Activated CD8-positive, alpha-beta memory T cell treated with anti-CD3 and anti-CD28 coated beads, Interleukin-2, amount 50 U/mL, for 24 hours (primary cell): ENCODE results near the gene HMGCL.
"Not testable (repeated sequence)": the region's sequence is repeated elsewhere in the genome, so short reads cannot be mapped to it uniquely, and the experiment has no call there.

Experiments
- DNase-seq: peaks from one replicate; pipeline ENCODE4 v3.0.0-alpha.2; 2020; ENCODE audit errors: extremely low read depth

HMGCL gene

DNA sequence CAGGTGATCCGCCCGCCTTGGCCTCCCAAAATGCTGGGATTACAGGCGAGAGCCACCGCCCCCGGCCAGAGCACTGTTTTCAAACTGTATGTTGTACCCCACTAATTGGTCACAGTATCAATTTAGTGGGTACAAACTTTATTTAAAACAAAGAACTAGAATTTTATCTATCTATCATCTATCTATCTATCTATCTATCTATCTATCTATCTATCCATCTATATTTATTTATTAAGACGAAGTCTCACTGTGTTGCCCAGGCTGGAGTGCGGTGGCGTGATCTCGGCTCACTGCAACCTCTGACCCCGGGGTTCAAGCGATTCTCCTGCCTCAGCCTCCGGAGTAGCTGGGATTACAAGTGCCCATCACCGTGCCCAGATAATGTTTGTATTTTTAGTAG is 1.4 kb upstream of the HMGCL start:
- not testable (repeated sequence) for DNase-seq

DNA sequence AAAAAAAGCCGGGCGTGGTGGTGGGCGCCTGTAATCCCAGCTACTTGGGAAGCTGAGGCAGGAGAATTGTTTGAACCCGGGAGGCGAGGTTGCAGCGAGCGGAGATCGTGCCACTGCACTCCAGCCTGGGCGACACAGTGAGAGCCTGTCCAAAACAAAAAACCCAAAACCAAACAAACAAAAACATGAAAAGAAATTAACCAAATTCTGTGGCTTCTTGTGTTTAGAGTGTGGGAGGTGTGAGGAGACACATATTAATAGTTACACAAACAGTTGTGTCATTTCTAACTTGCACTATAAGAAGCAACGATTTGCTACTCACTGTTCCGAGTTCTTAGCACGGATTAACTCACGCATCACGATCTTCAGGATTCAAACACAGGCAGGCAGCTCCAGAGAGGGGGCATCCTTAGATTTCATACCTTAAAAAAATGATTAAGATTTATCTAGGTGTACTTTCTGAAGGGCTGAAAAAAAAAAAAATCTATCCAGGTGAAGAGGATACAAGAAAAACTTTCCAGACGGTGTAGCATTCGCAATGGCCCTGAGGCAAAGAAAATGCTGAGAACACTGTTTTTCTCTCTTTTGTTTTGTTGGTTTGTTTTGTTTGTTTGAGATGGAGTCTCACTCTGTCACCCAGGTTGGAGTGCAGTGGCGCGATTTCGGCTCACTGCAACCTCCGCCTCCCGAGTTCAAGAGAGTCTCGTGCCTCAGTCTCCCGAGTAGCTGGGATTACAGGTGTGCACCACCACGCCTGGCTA is 713 bp upstream of the HMGCL start:
- DNase-seq = no peak

- no peak for DNase-seq
Measured at GRCh38 chr1:23824711-23825075, 536 bp downstream of the HMGCL start.

DNA sequence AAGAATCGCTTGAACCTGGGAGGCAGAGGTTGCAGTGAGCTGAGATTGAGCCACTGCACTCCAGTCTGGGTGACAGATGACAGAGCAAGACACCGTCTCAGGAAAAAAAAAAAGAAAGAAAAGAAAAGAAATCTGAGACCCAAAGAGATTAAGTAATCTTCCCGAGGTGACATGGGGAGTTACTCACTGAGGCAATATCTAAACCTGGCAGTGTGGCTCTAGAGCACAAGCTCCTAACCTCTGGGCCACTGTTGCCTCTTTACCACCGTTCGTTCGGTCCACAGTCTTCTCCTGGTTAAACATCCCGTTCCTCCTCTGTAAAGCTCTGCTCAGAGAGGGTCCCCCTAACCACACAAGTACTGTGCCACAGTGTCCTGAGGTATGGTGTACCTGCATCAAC is 1.5 kb downstream of the HMGCL start:
- DNase-seq = no peak

- no peak for DNase-seq
Measured at GRCh38 chr1:23817633-23818032, 7.6 kb downstream of the HMGCL start.

DNA sequence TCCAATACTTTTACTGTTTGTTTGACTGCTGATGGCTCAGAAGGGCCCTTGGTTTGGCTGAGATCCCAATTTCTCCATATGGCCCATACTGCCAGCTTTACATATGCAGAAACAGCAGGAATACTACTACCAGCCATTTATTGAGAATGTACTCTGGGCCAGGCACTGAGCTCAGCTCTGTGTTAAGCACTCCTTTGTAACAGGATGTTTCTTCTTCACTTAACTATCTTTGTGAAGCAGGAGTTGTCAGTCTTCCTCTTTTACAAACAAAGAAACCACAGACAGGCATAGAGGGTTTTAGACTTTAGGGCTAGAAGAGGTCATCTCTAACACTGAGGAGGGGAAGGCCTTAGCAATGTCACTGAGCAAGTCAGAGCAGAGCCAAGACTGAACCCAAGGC is 8.3 kb downstream of the HMGCL start:
- DNase-seq = no peak

GRCh38 chr1:23816361-23816760 is 8.9 kb downstream of the HMGCL start:
- DNase-seq = no peak

DNA sequence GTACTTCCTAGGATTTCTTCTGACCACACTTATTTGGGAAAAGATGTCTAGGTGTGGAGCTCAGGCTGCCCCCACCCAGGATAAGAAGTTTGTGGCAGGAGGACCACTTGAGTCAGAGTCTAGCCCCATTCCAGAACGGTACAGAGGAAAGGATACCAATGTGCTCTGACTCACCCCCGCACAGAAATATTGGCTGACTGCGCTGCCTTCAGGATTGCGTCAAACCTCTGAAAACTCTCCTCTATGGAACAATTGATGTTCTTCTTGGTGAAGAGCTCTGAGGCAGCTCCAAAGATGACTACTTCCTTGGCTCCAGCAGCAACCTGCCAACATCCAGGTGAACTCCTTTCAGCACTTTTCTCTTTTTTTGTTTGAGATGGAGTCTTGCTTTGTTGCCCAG is 11.2 kb downstream of the HMGCL start:
- no peak for DNase-seq

- no peak for DNase-seq
Measured at GRCh38 chr1:23810818-23811540, 14.2 kb downstream of the HMGCL start.

DNA sequence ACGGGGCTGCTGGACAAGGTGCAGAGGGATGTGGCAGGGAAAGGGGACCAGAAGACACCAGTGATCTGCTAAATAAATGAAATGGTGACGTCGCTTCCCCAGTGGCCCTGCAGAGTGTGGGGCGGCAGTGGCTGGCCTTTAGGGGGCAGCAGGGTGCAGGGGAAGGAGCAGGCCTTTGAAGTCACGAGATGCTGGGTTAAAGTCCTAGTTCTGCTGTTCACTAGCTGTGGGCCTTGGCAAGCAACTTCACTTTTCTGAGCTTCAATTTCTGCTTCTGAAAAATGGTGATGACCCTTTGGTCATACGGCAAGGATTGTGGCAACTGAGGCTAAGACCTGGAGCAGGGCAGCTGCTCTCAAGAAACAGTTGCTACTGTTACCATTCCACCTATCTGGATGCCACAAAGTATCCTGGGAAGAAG is 15.5 kb downstream of the HMGCL start:
- peak; percentile 44 for DNase-seq

DNA sequence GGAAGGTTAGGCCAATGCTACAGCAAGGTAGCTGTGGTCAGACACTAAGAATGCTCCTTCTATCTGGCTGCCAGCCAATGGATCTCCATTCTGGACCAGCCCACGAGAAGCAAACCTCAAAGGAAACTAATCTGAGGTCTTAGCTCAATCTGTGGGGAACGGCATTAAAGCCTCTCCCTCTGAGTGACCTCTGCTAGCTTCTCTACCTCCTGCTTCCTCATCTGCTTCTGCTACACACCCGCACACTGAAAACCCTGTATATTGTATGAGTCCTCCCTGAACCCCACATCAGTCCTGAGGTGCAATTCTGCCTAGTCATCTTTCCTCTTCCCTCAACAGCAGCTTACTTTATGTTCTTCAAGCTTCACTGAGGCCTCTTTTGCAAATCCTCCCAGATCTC is 17.8 kb downstream of the HMGCL start:
- no peak for DNase-seq

GRCh38 chr1:23806280-23806679 is 18.9 kb downstream of the HMGCL start:
- DNase-seq = no peak

GRCh38 chr1:23805025-23805424 is 20.2 kb downstream of the HMGCL start:
- no peak for DNase-seq

DNA sequence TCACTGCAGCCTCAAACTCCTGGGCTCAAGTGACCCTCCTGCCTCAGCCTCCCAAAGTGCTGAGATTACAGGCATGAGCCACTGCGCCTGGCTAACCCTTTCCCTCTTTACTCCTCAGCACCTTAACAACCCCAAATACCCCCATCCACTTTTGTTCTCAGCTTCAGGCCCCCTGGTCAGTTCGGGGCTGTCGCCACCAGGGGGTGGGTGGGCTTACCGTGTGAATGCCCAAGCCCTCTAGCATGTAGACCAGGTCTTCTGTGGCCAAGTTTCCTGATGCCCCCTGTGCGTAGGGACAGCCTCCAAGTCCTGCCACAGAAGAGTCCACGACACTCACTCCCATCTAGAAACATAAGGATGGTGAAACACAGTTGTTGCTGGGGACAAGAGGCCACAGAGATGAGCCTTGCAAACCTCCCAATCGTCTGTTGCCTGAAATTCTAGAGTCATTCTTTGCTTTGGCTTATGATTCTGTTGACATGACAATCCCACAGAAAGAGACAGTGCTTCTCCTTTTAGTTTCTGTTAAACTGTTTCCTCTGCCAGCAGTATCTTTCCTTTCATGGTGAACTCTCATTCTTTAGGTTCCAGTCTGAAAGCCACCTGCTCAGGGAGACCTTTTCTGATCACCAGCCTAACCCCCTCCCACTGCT is 20.9 kb downstream of the HMGCL start:
- no peak for DNase-seq

DNA sequence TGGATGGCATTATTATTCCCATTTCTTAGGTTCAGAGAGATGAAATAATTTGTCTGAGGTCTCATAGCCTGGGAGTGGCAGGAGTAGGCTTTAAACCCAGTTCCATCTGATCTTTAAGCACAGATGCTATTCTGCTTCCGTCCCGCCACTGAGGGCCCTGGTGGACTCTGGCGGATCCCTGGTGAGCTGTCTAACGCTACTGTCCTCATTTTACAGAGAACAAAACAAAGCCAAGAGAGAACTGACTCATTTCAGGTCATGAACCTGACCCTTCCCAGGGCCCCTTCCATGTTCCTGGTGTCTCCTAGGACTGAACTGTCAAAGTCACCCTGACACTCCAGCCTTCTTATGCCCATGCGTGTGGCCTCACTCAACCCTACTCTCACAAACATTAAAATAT is 21.6 kb downstream of the HMGCL start:
- no peak for DNase-seq

- not testable (repeated sequence) for DNase-seq
Measured at GRCh38 chr1:23802809-23803342, 22.4 kb downstream of the HMGCL start.

DNA sequence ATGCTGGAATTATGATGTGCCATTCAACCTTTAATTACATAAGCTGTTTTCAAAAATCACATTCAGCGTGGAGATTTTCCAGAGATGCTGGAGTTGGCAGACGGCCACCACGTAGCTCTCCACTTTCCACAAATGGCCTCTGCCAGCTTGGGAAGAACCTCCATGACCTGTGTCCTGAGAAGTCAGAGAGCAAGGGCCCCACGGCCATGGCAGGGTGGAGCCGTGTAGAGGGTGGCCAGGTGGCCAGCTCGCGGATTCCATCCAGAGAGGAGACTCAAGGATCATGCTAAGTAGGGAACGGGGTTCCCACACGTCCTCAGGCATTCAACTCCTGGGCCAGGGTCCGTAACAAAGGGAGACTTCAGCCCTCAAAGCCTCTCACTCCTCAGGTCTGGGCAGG is 23.4 kb downstream of the HMGCL start:
- DNase-seq = no peak

- DNase-seq = no peak
Measured at GRCh38 chr1:23801338-23801748, 23.9 kb downstream of the HMGCL start.

DNA sequence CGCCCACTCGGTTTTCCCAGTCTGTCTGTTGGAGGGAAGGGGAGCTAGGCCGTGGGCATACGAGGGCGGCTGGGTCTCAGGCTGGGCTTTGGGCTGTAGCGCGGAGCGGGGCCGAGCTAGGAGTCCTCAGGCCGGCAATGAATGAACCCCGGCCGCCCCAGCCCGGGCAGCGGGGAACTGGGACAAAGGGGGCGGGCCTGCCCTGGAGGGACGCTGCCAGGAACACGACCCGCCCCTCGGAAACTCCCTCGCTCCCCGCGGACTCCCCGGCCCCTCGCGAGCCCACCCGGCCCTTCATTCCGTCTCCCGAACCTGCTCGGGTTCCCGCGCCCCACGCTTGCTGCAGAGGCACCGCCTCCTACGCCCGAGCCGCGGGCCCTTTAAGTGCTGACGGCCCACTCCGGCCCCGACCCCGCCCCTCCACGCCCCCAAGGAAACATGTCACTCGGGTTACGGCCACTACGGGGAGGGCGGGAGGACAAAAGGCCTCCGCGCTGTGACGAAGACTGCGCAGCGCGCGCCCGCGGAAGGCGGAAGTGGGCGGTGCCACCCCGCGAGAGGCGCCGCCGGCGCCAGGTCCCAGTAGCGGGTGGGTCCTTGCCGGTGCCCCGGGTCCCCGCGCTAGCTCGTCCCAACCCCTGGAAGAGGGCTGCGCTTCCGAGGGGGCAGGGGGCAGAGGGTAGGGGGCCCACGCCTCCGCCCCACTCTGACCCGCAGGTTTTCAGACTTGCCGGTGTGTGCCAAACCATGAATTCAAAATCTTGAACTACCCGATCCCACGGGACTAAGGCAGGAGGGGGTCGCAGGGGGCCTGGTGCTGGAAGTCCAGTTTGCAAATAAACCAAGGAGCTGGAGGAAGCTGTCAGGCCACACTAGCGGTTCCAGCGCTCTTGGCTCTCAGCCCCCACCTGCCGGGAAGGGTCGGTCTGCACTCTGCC is 24.6 kb downstream of the HMGCL start, which contains the start of gene GALE:
TSS of gene GALE (minus strand) at position 355 of the 938 bp plus-strand sequence. CDS start 1,747 bp downstream, outside the sequence.
- DNase-seq = peak; percentile 95

DNA sequence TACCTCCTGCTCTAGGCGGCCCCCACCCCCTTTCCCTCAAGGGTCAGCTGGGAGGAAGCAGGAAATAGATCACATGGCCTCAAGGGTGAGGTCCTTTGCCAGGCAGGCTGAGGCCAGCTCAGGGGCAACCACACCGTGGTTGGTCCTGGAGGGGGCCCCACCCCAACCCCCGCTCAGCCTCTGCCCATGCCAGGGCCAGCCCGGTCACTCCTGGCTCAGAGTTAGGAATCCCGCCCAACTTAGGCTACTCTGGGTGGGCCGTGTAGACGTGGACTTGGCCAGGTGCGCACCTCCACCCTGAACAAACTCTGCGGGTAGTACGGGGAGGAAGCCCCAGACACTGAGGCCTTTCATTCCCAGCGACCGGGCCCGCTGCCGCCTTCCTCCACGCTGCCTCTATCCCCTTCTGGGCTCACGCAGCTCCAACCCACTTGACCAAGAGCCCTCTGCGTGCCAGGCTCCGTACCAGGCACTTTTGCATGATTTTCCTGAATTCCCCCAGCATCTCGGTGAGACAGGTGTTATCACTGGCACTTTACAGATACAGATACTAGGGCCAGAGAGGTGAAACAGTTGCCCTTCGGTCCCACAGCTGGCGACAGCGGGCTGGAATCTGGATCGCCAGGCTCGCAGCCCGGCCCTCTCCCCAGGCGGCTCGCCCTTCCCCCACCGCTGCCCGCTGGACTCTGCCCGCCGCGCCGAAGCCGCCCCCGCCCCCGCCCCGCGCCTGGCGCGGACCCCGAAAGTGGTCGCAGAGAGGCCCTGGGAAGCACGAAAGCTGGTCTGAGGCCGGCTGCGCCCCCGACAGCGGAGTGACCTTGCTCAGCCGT is 25.4 kb downstream of the HMGCL start:
- DNase-seq = no peak

DNA sequence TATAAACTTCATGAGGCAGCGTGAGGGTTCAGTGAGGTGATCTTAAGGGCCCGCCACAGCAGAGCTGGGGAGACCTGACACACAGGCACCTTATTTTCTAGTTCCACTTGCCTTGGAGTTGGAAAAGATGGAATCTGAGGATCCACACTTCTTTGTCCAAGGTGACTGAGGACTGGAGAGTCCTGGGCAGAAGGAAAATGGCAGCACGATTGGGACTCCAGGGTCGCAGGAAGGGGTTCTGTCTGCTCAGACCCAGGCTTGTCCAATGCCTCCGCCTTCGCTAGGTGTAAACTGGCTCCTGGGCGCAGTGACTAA is 26.0 kb downstream of the HMGCL start:
- DNase-seq = no peak
